H1 (cell line): Measurements from ENCODE around the gene COL4A4. TPM values are rescaled to one million over a fixed set of nuclear protein-coding genes. Genes with fewer than 3 reads are reported as not detected.

Experiments
- JUN ChIP-seq: IDR thresholded peaks from 2 replicates; pipeline ENCODE4 v1.6.1; 2011; ENCODE audit warnings: low read depth, mild to moderate bottlenecking, improper control_type of control experiment, low read length
- KDM1A ChIP-seq: fragments of 200-600, 300-600 bp; sonication (generic); IDR thresholded peaks from 2 replicates; pipeline ENCODE4 v1.7.1; 2016; ENCODE audit warnings: mild to moderate bottlenecking, low read length, borderline replicate concordance
- KDM4A ChIP-seq: IDR thresholded peaks from one replicate; pipeline ENCODE4 v1.7.1; 2012; ENCODE audit warnings: low read depth, mild to moderate bottlenecking, moderate library complexity, low read length, inconsistent platforms; ENCODE audit not compliant: severe bottlenecking
- PHF8 ChIP-seq: fragments of 200-600 bp; sonication (generic); conservative IDR thresholded peaks from 2 replicates; pipeline ENCODE4 v1.7.1; 2012; ENCODE audit warnings: low read depth, mild to moderate bottlenecking, inconsistent platforms, low read length, moderate library complexity
- POU5F1 ChIP-seq: IDR thresholded peaks from 2 replicates; pipeline ENCODE4 v1.6.1; 2011; ENCODE audit warnings: low read depth, mild to moderate bottlenecking, low read length, moderate library complexity
- RBBP5 ChIP-seq: IDR thresholded peaks from 2 replicates; pipeline ENCODE4 v1.7.1; 2012; ENCODE audit warnings: low read depth, mild to moderate bottlenecking, inconsistent platforms, low read length, moderate library complexity, borderline replicate concordance
- SP2 ChIP-seq: IDR thresholded peaks from 2 replicates; pipeline ENCODE4 v1.6.1; 2012; ENCODE audit warnings: mild to moderate bottlenecking, low read length, inconsistent platforms
- polyA plus RNA-seq, 7 experiments: library from polyadenylated mRNA; depleted of rRNA in 3 of 7; stranded (reverse) in 5 of 7; unstranded in 2 of 7; fragments of >200 nt in 5 of 7; fragments of 200-250 nt in 2 of 7; gene quantifications; 1 replicate in 5 of 7; 2 replicates in 1 of 7; 4 replicates in 1 of 7; pipeline versions ENCODE4 v1.2.1 to v1.2.3, GENCODE V29; 2011 to 2013; ENCODE audit warnings: missing spikeins in 2 of 7, mixed read lengths in 2 of 7
- total RNA-seq: library from RNA; stranded (reverse); fragmentation: NEBNext Ultra II Directional; extraction: Animal tissue kit (Norgen Biotek cat#: 25700); gene quantifications from 2 replicates; pipeline ENCODE4 v1.2.1, GENCODE V29; 2021
- TF ChIP-seq, protein P1 (sequence below): fragments of 300-600 bp; sonication (generic); IDR thresholded peaks from 2 replicates; pipeline ENCODE4 v1.7.1; 2012; ENCODE audit warnings: low read length, moderate library complexity, mild to moderate bottlenecking, inconsistent platforms; ENCODE audit not compliant: insufficient replicate concordance

Gene COL4A4
- total and polyA plus RNA-seq, 2 of the 8 experiments (the other 6 are each of a cell fraction or from before 2014, with no cell fraction given), result 0.33 to 1.7 TPM

DNA sequence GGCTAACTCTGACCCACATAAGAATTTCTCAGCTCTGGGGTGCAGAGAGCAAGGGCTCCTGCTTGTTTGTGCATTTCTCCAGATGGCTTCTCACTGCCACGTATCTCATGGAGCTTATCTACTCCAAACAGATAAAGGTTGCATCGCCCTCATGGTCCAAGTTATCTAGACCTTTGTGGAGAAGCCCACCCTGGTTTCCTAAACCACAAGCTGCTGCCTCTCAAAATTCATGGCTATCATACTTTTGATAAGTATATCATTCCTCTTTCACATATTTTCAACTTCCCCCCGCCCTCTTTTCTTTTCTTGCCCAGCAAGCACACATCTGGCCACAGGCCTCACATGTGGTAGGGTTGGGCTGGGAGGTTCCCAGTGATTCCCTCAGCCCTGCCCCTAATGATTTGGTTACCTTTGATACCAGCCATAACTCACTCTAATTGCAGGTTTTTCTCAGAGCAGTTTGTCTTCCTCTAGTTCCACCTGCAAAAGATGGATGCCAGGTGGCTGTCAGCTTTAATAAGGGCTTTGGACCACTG is 182.1 kb downstream of the COL4A4 start (continued):
- TF ChIP-seq, protein P1, sequence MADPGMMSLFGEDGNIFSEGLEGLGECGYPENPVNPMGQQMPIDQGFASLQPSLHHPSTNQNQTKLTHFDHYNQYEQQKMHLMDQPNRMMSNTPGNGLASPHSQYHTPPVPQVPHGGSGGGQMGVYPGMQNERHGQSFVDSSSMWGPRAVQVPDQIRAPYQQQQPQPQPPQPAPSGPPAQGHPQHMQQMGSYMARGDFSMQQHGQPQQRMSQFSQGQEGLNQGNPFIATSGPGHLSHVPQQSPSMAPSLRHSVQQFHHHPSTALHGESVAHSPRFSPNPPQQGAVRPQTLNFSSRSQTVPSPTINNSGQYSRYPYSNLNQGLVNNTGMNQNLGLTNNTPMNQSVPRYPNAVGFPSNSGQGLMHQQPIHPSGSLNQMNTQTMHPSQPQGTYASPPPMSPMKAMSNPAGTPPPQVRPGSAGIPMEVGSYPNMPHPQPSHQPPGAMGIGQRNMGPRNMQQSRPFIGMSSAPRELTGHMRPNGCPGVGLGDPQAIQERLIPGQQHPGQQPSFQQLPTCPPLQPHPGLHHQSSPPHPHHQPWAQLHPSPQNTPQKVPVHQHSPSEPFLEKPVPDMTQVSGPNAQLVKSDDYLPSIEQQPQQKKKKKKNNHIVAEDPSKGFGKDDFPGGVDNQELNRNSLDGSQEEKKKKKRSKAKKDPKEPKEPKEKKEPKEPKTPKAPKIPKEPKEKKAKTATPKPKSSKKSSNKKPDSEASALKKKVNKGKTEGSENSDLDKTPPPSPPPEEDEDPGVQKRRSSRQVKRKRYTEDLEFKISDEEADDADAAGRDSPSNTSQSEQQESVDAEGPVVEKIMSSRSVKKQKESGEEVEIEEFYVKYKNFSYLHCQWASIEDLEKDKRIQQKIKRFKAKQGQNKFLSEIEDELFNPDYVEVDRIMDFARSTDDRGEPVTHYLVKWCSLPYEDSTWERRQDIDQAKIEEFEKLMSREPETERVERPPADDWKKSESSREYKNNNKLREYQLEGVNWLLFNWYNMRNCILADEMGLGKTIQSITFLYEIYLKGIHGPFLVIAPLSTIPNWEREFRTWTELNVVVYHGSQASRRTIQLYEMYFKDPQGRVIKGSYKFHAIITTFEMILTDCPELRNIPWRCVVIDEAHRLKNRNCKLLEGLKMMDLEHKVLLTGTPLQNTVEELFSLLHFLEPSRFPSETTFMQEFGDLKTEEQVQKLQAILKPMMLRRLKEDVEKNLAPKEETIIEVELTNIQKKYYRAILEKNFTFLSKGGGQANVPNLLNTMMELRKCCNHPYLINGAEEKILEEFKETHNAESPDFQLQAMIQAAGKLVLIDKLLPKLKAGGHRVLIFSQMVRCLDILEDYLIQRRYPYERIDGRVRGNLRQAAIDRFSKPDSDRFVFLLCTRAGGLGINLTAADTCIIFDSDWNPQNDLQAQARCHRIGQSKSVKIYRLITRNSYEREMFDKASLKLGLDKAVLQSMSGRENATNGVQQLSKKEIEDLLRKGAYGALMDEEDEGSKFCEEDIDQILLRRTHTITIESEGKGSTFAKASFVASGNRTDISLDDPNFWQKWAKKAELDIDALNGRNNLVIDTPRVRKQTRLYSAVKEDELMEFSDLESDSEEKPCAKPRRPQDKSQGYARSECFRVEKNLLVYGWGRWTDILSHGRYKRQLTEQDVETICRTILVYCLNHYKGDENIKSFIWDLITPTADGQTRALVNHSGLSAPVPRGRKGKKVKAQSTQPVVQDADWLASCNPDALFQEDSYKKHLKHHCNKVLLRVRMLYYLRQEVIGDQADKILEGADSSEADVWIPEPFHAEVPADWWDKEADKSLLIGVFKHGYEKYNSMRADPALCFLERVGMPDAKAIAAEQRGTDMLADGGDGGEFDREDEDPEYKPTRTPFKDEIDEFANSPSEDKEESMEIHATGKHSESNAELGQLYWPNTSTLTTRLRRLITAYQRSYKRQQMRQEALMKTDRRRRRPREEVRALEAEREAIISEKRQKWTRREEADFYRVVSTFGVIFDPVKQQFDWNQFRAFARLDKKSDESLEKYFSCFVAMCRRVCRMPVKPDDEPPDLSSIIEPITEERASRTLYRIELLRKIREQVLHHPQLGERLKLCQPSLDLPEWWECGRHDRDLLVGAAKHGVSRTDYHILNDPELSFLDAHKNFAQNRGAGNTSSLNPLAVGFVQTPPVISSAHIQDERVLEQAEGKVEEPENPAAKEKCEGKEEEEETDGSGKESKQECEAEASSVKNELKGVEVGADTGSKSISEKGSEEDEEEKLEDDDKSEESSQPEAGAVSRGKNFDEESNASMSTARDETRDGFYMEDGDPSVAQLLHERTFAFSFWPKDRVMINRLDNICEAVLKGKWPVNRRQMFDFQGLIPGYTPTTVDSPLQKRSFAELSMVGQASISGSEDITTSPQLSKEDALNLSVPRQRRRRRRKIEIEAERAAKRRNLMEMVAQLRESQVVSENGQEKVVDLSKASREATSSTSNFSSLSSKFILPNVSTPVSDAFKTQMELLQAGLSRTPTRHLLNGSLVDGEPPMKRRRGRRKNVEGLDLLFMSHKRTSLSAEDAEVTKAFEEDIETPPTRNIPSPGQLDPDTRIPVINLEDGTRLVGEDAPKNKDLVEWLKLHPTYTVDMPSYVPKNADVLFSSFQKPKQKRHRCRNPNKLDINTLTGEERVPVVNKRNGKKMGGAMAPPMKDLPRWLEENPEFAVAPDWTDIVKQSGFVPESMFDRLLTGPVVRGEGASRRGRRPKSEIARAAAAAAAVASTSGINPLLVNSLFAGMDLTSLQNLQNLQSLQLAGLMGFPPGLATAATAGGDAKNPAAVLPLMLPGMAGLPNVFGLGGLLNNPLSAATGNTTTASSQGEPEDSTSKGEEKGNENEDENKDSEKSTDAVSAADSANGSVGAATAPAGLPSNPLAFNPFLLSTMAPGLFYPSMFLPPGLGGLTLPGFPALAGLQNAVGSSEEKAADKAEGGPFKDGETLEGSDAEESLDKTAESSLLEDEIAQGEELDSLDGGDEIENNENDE, result no peak
- no peak for TF ChIP-seq RBBP5
- TF ChIP-seq SP2, result no peak
- TF ChIP-seq PHF8, result no peak
- TF ChIP-seq KDM4A, result no peak
- no peak for TF ChIP-seq JUN
- TF ChIP-seq POU5F1, result no peak
- no peak for TF ChIP-seq KDM1A
